GM21576 (cell line): ENCODE results near the gene CHAC1.

Experiments used
- ATAC-seq: cut with Tn5 transposase; IDR thresholded peaks from one replicate; pipeline ENCODE4 v1.9.1; 2021; ENCODE audit warnings: mild to moderate bottlenecking, moderate library complexity; ENCODE audit not compliant: unreplicated experiment

Gene CHAC1

DNA sequence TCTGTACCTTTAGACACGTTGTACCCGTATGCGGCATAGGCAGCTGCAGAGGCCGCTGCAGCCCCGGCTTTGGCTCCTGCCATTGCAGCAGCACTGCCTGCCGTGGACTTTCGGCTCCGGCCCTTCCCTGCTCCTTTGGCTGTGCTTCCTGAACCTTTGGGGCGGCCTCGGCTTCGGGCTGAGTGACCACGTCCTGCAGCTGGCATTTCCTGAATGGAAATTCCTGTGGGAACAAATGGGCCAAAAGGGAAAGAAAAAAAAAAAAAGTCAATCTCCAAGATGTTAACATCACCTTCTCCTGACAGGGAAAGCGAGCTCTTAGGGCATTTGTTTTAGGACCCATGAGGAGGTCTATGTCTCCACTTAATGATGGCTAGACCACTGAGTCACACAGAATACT, 29.6 kb downstream of the CHAC1 start:
- ATAC-seq = no peak

DNA sequence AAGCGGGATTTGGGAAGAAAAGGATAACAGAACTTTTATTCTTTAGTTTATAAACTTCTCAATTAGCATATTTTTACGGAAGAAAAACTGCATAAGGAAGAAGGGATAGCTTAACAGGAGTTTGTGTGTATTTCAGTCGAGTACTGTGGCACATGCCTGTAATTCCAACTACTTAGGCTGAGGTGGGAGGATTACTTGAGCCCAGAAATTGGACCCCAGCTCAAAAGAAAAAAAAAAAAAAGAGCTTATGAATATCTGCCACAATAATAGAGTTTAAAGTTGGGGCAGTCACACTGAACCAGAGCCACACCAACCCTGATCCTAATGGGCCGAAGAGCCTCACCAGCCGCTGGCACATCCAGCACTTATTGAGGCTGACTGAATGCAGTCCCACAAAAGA, 31.1 kb downstream of the CHAC1 start:
- ATAC-seq = no peak

DNA sequence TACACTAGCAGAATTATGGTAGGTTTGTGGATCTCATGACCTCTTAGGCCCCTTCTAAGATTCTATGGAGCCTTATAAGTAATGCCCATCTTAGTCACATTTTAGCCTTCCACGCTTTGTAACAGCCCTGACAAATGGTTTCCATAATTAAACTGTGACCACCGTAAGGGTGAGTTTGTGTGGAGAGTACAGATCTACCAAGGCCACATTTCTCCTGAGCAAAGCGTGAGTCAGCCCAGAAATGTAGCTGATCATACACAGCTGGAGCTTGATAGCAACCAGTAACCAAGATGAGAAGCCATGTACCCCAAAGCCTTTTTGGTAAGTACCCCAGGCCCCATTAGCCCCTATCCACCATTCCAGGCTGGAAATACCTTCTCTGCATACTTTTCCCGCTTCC, 31.7 kb downstream of the CHAC1 start:
- no peak for ATAC-seq

DNA sequence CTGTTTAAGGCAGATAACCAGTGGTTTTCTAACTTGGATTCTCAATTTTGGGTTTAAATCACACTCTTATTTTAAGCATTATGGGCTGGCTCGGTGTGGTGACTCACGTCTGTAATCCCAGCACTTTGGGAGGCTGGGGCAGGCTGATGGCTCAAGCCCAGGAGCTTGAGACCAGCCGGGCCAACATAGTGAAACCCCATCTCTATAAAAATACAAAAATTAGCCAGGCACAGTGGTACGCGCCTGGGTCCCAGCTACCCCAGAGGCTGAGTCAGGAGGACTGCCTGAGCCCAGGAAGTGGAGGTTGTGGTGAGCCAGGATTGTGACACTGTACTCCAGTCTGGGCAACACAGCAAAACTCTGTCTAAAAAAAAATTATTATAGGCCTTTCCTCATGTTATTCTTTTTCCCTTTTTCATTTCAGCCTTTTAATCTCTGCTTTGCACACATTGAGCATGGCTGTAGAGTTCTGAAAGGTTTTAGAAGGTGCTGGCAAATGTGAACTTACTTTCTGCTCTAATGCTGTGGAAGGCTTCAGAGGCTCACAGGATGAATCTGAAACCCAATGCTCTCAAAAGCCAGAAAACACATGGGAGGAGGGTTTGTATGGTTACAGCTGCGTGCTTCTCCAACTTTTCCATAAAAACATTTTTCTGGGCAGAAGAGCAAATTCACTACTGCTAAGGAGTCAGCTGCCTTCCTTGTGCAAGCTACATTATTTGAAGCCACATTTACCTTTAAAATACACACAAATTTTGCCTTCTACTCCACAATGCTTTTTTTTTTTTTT, 32.5 kb downstream of the CHAC1 start:
- ATAC-seq = no peak

DNA sequence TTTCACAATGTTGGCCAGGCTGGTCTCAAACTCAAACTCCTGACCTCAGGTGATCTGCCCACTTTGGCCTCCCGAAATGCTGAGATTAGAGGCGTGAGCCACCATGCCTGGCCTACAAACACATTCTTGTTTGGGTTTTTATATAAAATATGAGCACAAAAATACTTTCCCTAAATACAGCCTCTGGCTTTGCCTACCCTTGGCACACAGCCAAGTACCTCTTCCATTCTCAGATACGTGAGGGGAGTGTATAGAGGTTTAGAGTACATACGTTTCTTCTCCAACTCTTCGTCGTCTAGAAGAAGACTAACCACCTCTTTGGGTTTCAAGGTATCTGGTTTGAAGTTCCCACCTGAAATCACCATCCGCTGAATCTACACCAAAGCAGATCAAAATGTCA, 33.5 kb downstream of the CHAC1 start:
- ATAC-seq = no peak

DNA sequence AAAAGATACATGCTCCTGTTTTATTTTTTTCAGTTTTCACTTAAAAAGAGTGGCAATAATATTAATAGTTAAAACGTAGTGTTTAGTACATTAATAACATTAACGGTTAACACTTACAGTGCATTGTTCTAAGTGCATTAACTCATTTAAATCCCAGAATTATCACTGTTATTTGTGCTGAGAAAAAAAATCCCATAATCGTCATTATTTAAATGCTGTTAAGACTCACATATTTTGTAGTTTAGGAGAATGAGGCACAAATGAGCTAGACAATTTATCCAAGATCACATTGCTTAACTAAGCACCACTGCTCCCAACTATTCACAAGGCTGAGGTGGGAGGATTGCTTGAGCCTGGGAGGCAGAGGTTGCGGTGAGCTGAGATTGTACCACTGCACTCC, 34.9 kb downstream of the CHAC1 start:
- ATAC-seq = no peak

DNA sequence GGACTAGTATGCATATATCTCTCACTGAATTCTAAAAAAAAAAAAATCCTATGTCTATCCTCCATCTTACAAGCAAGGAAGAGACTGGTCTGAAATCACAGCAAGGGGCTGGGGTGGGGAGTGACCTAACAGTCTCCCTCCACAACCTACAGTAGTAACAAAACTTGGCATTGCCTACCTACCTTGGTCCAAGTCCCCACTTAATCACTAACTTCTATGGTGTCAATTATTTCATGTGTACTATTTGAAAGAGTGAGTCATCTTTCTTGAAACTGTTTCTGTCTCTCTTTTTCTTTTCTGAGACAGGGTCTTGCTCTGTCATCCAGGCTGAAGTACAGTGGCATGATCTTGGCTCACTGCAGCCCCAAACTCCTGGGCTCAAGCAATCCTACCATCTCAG, 36.8 kb downstream of the CHAC1 start:
- no peak for ATAC-seq

DNA sequence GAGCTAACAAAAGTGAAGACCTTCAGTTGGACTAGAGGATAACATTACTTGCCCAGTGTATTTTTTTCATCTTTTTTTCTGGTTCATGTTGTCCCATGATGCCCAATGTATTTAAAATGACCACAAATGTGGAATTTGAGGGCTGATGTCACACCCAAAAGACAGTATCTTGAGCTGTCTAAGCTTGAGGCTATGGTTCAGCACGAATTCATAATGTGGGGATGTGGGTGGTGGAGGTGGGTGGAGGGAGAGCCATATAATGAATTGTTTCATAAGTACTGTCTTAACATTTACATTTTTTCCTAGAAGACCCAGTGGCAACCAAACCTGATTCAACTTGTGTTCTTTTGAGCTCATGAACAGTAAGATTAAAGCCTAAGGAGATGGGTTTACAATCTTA, 37.5 kb downstream of the CHAC1 start:
- ATAC-seq = no peak

DNA sequence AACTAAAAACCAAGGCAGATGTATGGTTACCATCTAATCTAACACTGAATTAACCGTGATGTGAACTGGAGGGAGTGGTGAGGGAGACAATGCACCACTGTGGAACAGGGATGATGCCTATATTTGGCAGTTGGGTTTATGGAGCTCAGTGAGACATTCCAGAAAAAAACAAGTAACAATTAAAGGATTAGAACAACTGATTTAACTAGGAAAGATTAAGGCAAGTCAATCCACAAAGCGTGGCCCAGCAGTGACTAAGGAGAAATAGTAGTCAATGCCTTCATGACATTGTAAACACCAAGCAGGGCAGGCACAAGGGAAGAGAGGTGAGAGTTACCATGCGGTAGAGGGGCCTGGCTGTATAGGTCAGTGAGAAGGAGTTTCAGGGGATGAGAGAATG, 38.1 kb downstream of the CHAC1 start:
- ATAC-seq = no peak

DNA sequence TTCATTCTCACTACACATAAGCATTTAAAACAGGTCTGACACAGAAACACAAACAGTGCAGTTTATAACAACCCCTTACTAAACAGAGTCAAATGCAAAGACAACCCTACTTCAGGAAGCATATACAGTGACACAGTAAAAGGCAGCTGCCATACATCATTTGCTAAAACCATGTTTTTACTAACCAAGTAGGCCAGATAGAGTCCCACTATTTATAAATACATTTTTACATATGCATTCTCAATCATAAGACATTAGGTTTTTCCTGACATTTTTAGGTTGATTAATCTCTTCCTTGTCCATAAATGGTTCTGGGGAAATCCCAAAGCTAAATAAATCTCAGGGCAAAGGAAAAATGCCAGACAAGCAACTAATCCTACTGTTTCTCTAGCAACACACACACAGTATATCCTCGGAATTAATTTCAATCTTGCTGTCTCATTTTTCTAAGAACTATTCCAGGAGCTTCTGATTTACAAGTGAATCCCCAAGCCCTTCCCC, 39.0 kb downstream of the CHAC1 start:
- no peak for ATAC-seq

DNA sequence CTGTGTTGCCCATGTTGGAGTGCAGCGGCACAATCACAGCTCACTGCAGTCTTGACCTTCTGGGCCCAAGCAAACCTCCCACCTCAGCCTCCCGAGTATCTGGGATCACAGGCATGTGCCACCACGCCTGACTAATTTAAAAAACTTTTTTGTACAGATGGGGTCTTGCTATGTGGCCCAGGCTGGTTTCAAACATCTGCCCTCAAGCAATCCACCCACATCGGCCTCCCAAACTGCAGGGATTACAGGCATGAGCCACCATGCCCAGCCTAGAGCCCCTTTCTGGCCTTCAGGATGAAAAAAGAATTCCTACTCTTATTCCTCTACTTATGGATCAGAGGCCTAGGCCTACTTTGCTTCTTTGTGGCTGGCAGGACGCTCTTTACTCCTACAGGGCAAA, 39.6 kb downstream of the CHAC1 start:
- no peak for ATAC-seq

DNA sequence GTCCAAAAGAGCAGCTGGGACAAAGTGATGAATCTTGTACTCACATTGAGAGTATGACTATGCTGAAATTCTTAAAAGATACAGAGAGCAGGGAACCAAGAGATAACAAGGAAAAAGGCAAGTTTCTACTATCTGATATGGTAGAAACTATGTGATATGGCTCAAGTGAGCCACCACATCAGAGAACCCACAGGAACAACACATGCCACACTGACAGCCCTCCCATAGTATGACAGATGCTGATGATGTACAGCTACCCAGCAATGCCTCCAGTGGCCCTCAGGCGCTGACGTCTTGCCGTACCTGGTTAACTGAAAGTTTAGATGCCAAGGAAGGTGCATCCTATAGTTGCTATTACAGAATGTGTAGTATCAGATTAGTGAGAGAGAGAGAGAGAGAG, 42.4 kb downstream of the CHAC1 start:
- no peak for ATAC-seq

DNA sequence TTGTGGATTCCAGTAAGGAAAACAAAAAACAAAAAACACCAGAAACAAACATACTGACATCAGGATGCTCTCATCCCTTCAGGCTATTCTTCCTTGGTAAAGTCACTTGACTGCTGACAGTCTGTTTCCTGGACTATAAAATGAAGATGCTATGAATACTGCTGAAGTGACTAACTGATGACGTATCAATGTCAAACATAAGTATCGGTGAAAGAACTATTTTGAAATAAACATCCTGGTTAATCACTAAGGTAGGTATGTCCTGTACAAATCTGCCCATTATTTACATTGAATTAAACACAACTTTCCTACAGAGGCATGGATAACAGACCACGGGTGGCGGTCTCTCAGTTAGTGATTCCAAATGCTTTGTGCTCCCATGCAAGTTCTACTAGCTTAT, 45.9 kb downstream of the CHAC1 start:
- no peak for ATAC-seq

DNA sequence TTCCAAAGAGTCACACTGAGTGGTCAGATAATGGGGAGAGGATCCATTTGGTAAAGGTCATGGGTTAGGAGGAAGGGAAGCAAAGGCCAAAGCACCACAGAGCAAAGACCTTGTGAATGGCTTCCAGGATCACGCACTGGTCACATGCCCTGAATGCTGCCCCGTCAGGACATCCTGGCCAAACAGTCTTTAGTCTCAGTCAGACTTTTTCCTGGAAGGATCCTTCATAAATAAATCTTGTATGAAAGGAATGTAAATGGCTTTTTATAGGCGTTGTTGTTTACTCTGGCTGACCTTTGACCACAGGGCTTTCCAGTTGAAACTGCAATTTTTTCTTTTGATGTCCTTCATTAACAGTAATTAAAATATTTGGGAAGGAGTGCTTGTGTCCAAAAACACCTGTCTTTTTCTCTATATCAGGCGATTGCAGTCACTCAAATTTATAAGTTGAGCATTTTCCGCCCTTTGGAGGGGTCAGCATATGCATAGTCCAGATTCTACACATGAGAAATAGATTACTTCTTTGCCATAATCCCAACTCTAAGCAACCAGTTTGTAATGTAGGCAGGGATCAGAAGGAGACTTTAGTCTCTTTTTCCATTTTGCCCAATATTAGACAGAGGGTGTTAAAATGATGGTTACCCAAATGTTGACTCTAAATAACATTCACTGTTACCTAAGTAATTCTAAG, 48.4 kb downstream of the CHAC1 start:
- ATAC-seq = no peak

DNA sequence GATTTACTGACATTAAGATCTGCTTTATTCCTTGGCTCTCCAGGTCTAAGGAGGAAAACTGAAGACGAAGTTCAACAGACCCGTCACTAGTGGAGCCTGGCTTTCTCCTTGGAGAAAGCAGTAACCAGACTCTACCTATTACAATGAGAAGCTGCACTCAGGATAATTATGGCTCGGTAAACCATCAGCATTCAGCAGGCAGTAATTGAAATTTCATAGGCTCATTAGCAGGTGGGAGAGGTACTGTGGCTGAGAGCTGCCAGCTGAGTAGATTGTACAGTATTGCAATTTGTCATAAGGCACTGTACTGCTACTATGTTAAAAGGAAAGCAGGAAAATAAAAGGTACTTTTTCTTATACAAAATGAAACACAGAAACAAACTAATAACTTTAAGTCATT, 51.2 kb downstream of the CHAC1 start:
- no peak for ATAC-seq
